Psoas muscle (tissue), 8 donors: Measurements from ENCODE around the gene LGI1. TPM values are rescaled to one million over a fixed set of nuclear protein-coding genes. Genes with fewer than 3 reads are reported as not detected.
A peak's percentile ranks its signal among the peaks of the same experiment; 100 is the strongest.

Experiments
- ATAC-seq, 4 donors: fragments of 200-7000 bp; cut with Tn5 transposase; one replicate each; pipeline ENCODE4 v1.9.1; 2020; ENCODE audit warnings: moderate library complexity in 3 of 4, mild to moderate bottlenecking in 2 of 4
- DNase-seq, 2 donors: peaks; one replicate each; pipeline ENCODE4 v3.0.0-alpha.2; 2020
- H3K27ac ChIP-seq: fragments of 200-600 bp; one replicate; pipeline ENCODE4 v1.8.0; 2022
- H3K27me3 ChIP-seq, 3 donors: fragments of 200-600 bp in 1 of 3; one replicate each; pipeline versions ENCODE4 v1.6.1 to v1.8.0; 2013 to 2022; ENCODE audit warnings: low read length in 2 of 3, mild to moderate bottlenecking in 2 of 3, moderate library complexity in 1 of 3; ENCODE audit not compliant: insufficient read depth in 3 of 3
- H3K36me3 ChIP-seq, 2 donors: fragments of 200-600 bp in 1 of 2; one replicate each; pipeline versions ENCODE4 v1.6.1 to v1.8.0; 2013 to 2022; ENCODE audit warnings: low read depth in 1 of 2, mild to moderate bottlenecking in 1 of 2, moderate library complexity in 1 of 2; ENCODE audit not compliant: insufficient read depth in 1 of 2
- H3K4me1 ChIP-seq: fragments of 200-600 bp; one replicate; pipeline ENCODE4 v1.8.0; 2022
- H3K4me3 ChIP-seq: fragments of 200-600 bp; one replicate; pipeline ENCODE4 v1.8.0; 2022; ENCODE audit warnings: mild to moderate bottlenecking
- H3K9me3 ChIP-seq: fragments of 200-600 bp; one replicate; pipeline ENCODE4 v1.8.0; 2022
- CTCF ChIP-seq: fragments of 200-600 bp; IDR thresholded peaks from one replicate; pipeline ENCODE4 v1.8.0; 2022; ENCODE audit warnings: antibody characterized with exemption
- WGBS, 3 donors: extraction: QIAGEN DNeasy Blood & Tissue Kit; methylation state at CpG; one replicate each; pipeline versions ENCODE4 v1.1.6 to v1.1.7; 2013; 5-methylcytosine and 5-hydroxymethylcytosine counted together
- intact Hi-C, 2 donors: fragments of 100-400 bp; cut with DNase I; formaldehyde crosslinking; loops; one replicate each; pipeline versions ENCODE4 v1.11.0 to v1.14.2; 2022
- polyA plus RNA-seq, 3 donors: library from polyadenylated mRNA; stranded (reverse); fragments of 200-250 nt; gene quantifications; one replicate each; pipeline ENCODE4 v1.2.3, GENCODE V29; 2013
- total RNA-seq, 4 donors: library from RNA; stranded (reverse); fragmentation: NEBNext Ultra II Directional in 2 of 4; extraction: Animal tissue kit (Norgen Biotek cat#: 25700) in 2 of 4; gene quantifications; one replicate each; pipeline versions ENCODE4 v1.2.1 to v1.2.4, GENCODE V29; 2021 to 2023
- donor health status: healthy with polysubstance abuse.
- donor health status: DM: no; HTN: no; CAD: no; lungs with moderate emphysema.
- donor health status: Bipolar disorder and iron deficiency.
- donor health status: healthy.
- donor health status: DM: yes; HTN: yes; CAD: no.
- donor health status: DM: no; HTN: no; CAD: no.
- donor health status: DM: no; HTN: no; CAD: no.
- donor health status: DM: yes; HTN: yes; CAD: no.

LGI1 gene
- total and polyA plus RNA-seq, 7 donors = 0.20 to 7.3 (median 1.4) TPM

- TF ChIP-seq CTCF = peak; percentile 43
- no peak overlapping the region for H3K4me3 ChIP-seq
- DNase-seq (no peak), ATAC-seq (peak; percentile 47 to 87 (median 76))
- intact Hi-C loops = loop anchor here (1.0 to 5.0 kb wide), 2 partner anchors 71 to 72 kb away; no protein-coding TSS in a partner anchor
- no peaks in the 10 kb centered on the region for H3K36me3 ChIP-seq
- 39 to 46% (median 41%) methylated on average over 9 of the region's 9 CpGs for WGBS, 3 donors
- no peaks in the 10 kb centered on the region for H3K9me3 ChIP-seq
- no peaks in the 10 kb centered on the region for H3K27me3 ChIP-seq
- H3K27ac ChIP-seq = no peak overlapping the region
- no peaks in the 10 kb centered on the region for H3K4me1 ChIP-seq
Measured at GRCh38 chr10:93745408-93746065, 12.2 kb upstream of the LGI1 start.

- Histone ChIP-seq H3K4me3 (no peak overlapping the region), H3K27me3 (no peaks in the 10 kb centered on the region), H3K27ac (no peak overlapping the region), H3K36me3 (no peaks in the 10 kb centered on the region), H3K4me1 (no peaks in the 10 kb centered on the region), H3K9me3 (no peaks in the 10 kb centered on the region)
- ATAC-seq (no peak), DNase-seq (no peak)
- TF ChIP-seq CTCF = no peak
- intact Hi-C loops = loop anchor here in 1 of 2 donors (5.0 kb wide), 1 partner anchor 70 kb away; no protein-coding TSS in a partner anchor
- WGBS, 3 donors = 43 to 51% (median 48%) methylated on average over 4 of the region's 4 CpGs
Measured at GRCh38 chr10:93746844-93747284, 10.9 kb upstream of the LGI1 start.

GRCh38 chr10:93749218-93749799 lies 8.4 kb upstream of the LGI1 start:
- 12 to 20% (median 16%) methylated on average over 5 of the region's 5 CpGs for WGBS, 3 donors
- H3K4me1 ChIP-seq = no peaks in the 10 kb centered on the region
- no peaks in the 10 kb centered on the region for H3K27me3 ChIP-seq
- DNase-seq (no peak), ATAC-seq (no peak)
- H3K4me3 ChIP-seq = no peak overlapping the region
- H3K36me3 ChIP-seq = no peaks in the 10 kb centered on the region
- no peaks in the 10 kb centered on the region for H3K9me3 ChIP-seq
- intact Hi-C loops = loop anchor here in 1 of 2 donors (5.0 kb wide), 1 partner anchor 68 kb away; no protein-coding TSS in a partner anchor
- no peak overlapping the region for H3K27ac ChIP-seq
- TF ChIP-seq CTCF = no peak

- 37 to 57% (median 52%) methylated on average over 7 of the region's 7 CpGs for WGBS, 3 donors
- Histone ChIP-seq H3K36me3 (no peaks in the 10 kb centered on the region), H3K27ac (no peak overlapping the region), H3K4me3 (no peak overlapping the region), H3K9me3 (no peaks in the 10 kb centered on the region), H3K4me1 (no peaks in the 10 kb centered on the region), H3K27me3 (no peaks in the 10 kb centered on the region)
- TF ChIP-seq CTCF = no peak
- intact Hi-C loops = loop anchor here in 1 of 2 donors (5.0 kb wide), 1 partner anchor 49 kb away; the partner anchor contains the start of gene FRA10AC1
- DNase-seq (no peak), ATAC-seq (no peak)
Measured at GRCh38 chr10:93751124-93751523, 6.6 kb upstream of the LGI1 start.
